ENCODE results near the gene SLC25A30.
"Not testable (repeated sequence)": the region's sequence is repeated elsewhere in the genome, so short reads cannot be mapped to it uniquely, and the experiment has no call there.

SLC25A30 gene

GRCh38 chr13:45390348-45390747 lies 27.8 kb downstream of the SLC25A30 start:
- not testable (repeated sequence) for DNase-seq

- no peak for DNase-seq
These were observed 29.5 kb downstream of the SLC25A30 start for GRCh38 chr13:45388664-45389063.

- DNase-seq = not testable (repeated sequence)
These were observed 31.1 kb downstream of the SLC25A30 start for GRCh38 chr13:45386892-45387575.

DNA sequence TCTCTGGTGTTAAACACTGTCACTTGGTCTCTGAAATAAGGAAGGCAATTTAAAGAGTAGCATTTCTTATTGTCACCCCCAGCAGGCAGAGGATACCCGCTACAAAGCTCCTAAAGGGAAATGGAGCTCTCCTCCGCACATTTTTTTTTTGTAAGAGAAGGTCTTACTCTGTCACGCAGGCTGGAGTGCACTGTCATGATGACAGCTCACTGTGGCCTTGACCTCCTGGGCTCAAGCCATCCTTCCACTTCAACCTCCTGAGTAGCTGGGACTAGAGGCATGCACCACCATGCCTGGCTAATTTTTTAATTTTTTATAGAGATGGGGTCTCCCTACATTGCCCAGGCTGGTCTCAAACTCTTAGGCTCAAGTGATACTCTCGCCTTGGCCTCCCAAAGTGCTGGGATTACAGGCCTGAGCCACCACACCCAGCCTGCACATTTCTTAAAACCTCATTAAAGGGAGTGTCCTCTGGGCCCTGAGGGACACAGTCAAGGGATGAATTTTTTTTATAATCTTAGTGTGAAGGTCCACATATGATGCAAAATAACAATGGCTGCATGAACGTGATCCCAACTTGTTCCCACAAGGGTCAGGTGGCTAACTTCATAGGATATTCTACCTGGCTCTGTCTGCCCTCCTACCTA lies 32.1 kb downstream of the SLC25A30 start:
- DNase-seq = no peak

GRCh38 chr13:45385320-45385719 lies 32.9 kb downstream of the SLC25A30 start:
- no peak for DNase-seq

DNA sequence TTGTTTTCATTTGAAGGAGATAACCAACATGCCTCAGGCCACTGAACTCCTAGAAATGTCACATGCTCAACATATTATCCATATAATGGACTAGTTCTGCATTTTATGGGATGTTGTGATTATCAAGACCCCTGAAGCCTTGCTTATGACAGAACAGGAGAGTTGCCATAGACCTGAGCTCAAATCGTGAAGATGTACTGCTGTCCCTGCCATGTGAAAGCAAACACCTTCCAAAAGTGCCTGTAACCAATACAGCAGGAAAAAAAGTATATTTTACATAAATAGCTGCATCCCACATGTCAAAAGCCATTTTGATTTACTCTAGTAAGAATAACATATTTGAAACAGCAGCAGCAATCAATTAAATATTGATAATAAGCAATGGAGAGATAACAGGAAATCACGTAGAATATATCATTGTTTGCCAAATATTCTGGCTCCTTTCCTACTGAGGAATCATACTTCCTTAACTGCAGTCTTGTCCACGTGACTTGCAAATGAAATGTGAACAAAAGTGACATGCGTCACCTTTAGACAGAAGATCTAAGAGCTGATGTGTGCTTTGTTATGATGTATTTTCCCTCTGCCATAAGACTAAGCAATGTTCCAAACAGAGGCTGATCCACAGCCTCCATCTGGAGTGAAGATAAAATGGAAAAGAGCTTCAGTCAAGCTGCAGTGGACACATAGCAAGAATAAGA lies 33.5 kb downstream of the SLC25A30 start:
- DNase-seq = no peak

DNA sequence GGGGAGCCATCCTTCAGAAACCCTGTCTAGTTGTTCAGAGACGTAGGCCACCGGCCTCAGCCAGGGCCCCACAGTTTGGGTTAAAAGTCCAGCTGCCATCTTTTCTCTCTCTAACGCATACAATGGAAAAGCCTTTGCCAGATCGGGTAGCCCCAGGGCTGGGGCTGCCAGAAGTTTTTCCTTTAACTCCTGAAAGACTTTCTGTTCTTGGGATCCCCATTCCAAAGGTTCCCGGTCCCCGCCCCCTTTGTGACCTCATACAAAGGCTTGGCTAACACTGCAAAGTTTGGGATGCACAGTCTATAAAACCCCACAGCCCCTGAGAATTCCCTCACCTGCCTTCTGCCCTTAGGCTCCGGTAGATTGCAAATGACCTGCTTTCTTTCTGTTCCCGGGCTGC lies 35.4 kb downstream of the SLC25A30 start:
- DNase-seq = not testable (repeated sequence)

DNA sequence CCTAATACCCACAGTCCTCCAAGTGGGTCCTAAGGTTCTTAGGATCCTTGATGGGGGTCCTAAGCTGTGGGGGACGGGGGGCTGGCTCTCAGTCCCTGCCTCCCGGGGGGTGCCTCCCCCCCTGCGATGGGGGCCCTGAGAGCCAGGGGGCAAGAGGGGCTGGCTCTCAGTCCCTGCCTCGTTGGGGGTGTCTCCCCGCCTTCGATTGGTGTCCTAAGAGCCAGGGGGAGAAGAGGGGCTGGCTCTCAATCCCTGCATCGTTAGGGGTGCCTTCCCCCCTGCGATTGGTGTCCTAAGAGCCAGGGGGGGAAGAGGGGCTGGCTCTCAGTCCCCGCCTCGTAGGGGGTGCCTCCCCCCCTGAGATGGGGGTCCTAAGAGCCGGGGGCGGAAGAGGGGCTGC lies 37.0 kb downstream of the SLC25A30 start:
- no peak for DNase-seq

GRCh38 chr13:45380708-45381107 lies 37.5 kb downstream of the SLC25A30 start:
- DNase-seq = not testable (repeated sequence)

DNA sequence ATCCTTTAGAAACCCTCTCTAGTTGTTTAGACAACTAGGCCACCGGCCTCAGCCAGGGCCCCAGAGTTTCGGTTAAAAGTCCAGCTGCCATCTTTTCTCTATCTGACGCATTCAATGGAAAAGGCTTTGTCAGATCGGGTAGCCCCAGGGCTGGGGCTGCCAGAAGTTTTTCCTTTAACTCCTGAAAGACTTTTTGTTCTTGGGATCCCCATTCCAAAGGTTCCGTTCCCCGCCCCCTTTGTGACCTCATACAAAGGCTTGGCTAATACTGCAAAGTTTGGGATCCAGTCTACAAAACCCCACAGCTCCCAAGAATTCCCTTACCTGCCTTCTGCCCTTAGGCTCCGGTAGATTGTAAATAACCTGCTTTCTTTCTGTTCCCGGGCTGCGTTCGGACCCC lies 38.7 kb downstream of the SLC25A30 start:
- DNase-seq = not testable (repeated sequence)

DNA sequence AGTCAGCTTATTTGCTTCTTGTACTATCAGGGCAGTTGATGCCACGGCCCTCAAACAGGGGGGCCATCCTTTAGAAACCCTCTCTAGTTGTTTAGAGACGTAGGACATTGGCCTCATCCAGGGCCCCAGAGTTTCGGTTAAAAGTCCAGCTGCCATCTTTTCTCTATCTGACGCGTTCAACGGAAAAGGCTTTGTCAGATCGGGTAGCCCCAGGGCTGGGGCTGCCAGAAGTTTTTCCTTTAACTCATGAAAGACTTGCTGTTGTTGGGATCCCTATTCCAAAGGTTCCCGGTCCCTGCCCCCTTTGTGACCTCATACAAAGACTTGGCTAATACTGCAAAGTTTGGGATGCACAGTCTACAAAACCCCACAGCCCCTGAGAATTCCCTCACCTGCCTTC lies 39.4 kb downstream of the SLC25A30 start:
- DNase-seq = not testable (repeated sequence)

DNA sequence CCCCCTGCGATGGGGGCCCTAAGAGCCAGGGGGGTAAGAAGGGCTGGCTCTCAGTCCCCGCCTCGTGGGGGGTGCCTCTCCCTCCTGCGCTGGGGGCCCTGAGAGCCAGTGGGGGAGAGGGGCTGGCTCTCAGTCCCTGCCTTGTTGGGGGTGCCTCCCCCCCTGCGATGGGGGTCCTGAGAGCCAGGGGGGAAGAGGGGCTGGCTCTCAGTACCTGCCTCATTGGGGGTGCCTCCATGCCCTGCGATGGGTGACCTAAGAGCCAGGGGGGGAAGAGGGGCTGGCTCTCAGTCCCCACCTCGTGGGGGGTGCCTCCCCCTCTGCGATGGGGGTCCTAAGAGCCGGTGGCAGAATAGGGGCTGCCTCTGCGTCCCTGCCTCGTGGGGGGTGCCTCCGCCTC lies 40.9 kb downstream of the SLC25A30 start:
- DNase-seq = not testable (repeated sequence)

DNA sequence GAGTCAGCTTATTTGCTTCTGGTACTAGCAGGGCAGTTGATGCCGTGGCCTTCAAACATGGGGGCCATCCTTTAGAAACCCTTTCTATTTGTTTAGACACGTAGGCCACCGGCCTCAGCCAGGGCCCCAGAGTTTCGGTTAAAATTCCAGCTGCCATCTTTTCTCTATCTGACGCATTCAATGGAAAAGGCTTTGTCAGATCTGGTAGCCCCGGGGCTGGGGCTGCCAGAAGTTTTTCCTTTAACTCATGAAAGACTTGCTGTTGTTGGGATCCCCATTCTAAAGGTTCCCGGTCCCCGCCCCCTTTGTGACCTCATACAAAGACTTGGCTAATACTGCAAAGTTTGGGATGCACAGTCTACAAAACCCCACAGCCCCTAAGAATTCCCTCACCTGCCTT lies 41.5 kb downstream of the SLC25A30 start:
- DNase-seq = not testable (repeated sequence)

- no peak for DNase-seq
These were observed 43.3 kb downstream of the SLC25A30 start for GRCh38 chr13:45374917-45375316.

DNA sequence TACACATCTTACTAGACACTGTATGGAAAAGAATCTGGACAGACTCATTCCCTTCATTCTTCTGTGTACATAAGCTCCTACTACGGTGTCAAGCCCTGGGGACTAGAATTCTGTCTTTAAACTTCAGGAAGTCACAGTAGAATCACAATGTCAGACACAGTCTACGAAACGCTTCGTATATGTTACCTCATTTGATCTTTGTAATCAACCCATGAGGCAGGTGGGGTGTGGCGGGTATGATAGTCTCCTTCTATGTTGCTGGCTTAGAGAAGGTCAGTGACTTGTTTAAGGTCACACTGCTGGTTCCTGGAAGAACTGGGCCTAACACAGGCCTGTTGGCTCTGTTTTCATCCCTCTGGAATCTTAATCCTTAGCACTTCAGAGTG lies 45.0 kb downstream of the SLC25A30 start:
- DNase-seq = no peak

- DNase-seq = no peak
These were observed 45.7 kb downstream of the SLC25A30 start for GRCh38 chr13:45372189-45373161.

DNA sequence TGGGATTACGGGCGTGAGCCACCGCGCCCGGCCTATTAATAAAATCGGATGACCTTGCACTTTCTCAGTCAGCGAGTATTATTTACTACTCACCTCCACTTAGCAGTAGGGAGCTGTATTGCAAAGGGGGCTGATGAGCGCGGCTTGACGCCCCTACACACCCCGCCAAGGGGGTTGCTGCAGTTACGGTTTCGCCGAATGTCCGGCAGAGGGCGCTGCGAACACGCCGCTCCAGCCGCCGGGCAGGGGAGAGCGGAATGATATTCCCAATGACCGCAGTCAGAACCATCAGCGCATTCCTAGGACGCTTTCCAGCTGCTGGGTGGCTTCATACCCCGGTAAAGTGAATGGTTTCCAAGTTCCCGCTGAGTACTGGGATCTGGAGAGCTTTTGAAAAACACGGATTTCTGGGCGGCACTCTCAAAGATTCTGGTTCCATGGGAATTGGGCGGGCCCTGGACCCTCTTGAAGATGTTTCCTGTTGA lies 47.2 kb downstream of the SLC25A30 start:
- DNase-seq = peak; percentile 40

GRCh38 chr13:45369116-45369515 lies 49.1 kb downstream of the SLC25A30 start:
- no peak for DNase-seq

GRCh38 chr13:45368571-45368970 lies 49.6 kb downstream of the SLC25A30 start:
- DNase-seq = no peak

DNA sequence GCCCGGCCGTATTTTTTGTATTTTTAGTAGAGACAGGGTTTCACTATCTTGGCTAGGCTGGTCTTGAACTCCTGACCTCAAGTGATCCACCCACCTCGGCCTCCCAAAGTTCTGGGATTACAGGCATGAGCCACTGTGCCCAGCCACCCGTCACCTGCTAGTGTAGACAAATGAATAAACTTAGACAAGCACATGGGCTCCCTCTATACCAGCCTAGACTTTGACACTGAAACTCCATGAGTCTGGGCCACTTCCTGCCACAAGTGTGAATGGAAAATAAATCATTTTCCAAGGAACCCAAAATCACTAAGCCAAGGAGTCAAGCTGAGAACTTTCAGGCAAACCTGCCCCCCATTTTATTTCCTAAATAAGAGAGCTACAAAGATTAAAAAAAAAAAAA lies 50.2 kb downstream of the SLC25A30 start:
- DNase-seq = no peak

- peak; percentile 92 for DNase-seq
These were observed 50.8 kb downstream of the SLC25A30 start for GRCh38 chr13:45367358-45367757.

DNA sequence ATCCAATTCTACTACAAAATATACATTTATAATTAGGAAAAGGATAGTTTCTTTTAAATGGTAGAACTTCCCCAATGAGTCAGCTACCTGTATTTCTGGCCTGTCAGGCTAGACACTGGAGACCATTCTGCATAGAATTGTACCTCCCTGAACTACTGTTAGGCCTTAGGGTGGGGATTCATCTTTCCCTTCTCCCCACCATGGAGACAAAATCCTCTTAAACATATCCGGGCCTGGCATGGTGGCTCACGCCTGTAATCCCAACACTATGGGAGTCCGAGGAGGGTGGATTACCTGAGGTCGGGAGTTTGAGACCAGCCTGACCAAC lies 52.7 kb downstream of the SLC25A30 start:
- no peak for DNase-seq
